GM18909 (cell line): Measurements from ENCODE around the gene GMEB2.
"Not testable (repeated sequence)": the region's sequence is repeated elsewhere in the genome, so short reads cannot be mapped to it uniquely, and the experiment has no call there.

Source experiments
- ATAC-seq: cut with Tn5 transposase; IDR thresholded peaks from one replicate; pipeline ENCODE4 v1.9.1; 2021; ENCODE audit warnings: mild to moderate bottlenecking; ENCODE audit not compliant: unreplicated experiment, poor library complexity

GMEB2 gene

GRCh38 chr20:63626424-63627128, at the start of gene GMEB2:
Gene GMEB2, minus strand, starts transcription at chr20:63627101. Its CDS starts 7,704 bp downstream, at chr20:63619397.
- peak; percentile 55 for ATAC-seq

GRCh38 chr20:63675681-63676368, 48.9 kb upstream of the GMEB2 start:
- ATAC-seq: no peak

GRCh38 chr20:63673951-63674350, 47.0 kb upstream of the GMEB2 start:
- no peak for ATAC-seq

- ATAC-seq: no peak
Measured at GRCh38 chr20:63672666-63673065, 45.8 kb upstream of the GMEB2 start.

GRCh38 chr20:63671695-63672094, 44.8 kb upstream of the GMEB2 start:
- ATAC-seq: not testable (repeated sequence)

GRCh38 chr20:63668351-63668750, 41.5 kb upstream of the GMEB2 start:
- no peak for ATAC-seq

- no peak for ATAC-seq
Measured at GRCh38 chr20:63667858-63668257, 41.0 kb upstream of the GMEB2 start.

GRCh38 chr20:63665708-63666107, 38.8 kb upstream of the GMEB2 start:
- ATAC-seq: no peak

- no peak for ATAC-seq
Measured at GRCh38 chr20:63664861-63665594, 38.1 kb upstream of the GMEB2 start.

GRCh38 chr20:63664143-63664851, 37.4 kb upstream of the GMEB2 start:
- ATAC-seq: no peak

- ATAC-seq: no peak
Measured at GRCh38 chr20:63663332-63664066, 36.6 kb upstream of the GMEB2 start.

GRCh38 chr20:63662813-63663189, 35.9 kb upstream of the GMEB2 start:
- ATAC-seq: no peak

GRCh38 chr20:63661959-63662812, 35.3 kb upstream of the GMEB2 start:
- no peak for ATAC-seq

- ATAC-seq: no peak
Measured at GRCh38 chr20:63661108-63661507, 34.2 kb upstream of the GMEB2 start.

- no peak for ATAC-seq
Measured at GRCh38 chr20:63660622-63661021, 33.7 kb upstream of the GMEB2 start.

- ATAC-seq: not testable (repeated sequence)
Measured at GRCh38 chr20:63660174-63660573, 33.3 kb upstream of the GMEB2 start.

GRCh38 chr20:63659370-63659769, 32.5 kb upstream of the GMEB2 start:
- ATAC-seq: no peak

GRCh38 chr20:63658749-63659187, 31.9 kb upstream of the GMEB2 start:
- ATAC-seq: peak; percentile 31
